ENCODE data around the gene DLX2.

Gene DLX2

DNA sequence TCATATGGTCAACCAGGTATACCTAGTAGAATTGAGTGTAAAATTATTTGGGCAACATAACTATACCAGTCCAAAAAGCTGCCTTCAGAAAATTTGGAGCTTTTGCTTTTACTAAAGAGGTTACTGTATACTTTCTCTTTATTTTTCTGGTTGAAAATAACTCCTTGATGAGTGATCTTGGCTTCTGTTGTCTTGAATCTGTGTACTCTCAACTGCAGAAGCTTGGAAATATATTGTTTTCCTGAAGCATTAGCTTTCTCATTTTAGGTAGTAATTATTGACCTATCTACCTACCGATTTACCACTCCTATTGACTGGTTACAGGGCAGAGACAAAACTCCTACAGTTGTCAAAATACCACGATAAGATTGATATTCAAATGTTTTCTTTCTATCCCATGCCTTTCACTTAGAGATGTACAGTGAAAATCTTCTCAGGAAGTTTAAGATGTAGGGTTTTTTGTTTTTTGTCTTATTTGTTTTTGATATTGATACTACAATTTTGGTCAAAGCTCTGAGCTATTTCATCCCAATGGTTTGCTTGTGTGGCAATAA lies 53.1 kb downstream of the DLX2 start:
- no peak for DNase-seq

Measured in central memory CD4-positive, alpha-beta T cell (primary cell).